GM21737 (cell line): Measurements from ENCODE around the gene GUK1.

Experiments used
- ATAC-seq: cut with Tn5 transposase; IDR thresholded peaks from one replicate; pipeline ENCODE4 v1.9.1; 2021; ENCODE audit warnings: mild to moderate bottlenecking, moderate library complexity; ENCODE audit not compliant: unreplicated experiment

The GUK1 gene

DNA sequence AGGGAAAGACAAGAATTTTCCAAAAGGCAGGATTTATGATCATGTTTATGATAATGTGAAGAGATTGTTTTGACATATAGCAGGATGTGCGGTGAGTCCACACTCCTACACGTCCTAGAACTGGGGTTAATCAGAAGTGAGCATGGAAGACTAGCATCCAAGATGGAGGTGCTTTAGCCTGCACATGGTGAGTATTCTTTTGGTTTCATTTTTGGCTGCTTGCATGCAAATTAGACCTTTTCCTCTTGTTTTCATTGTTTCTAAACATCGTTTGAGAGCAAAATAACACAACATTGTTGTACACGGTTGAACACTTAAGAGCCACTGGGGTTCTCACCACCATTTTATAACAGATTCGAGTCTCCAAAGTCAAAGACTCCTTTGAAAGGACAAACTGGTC, 14.9 kb upstream of the GUK1 start:
- no peak for ATAC-seq

DNA sequence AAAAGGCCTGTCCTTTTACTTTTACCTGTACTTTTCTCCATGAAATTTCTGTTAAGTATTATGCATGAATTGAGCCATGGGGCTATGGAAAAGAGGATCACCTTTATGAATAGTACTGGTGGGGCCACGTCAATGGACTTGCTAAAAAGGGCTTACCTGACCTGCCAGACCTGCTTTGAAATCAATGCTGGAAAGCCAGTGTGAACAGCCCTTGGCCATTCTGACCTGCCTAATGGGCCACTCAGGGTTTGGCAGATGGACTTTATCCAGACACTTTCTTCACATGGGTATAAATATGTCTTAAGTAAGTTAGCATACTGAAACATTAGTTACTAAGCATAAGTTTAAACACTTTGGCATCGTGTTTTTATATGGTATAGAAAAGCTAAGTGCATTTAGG, 8.3 kb upstream of the GUK1 start:
- no peak for ATAC-seq

DNA sequence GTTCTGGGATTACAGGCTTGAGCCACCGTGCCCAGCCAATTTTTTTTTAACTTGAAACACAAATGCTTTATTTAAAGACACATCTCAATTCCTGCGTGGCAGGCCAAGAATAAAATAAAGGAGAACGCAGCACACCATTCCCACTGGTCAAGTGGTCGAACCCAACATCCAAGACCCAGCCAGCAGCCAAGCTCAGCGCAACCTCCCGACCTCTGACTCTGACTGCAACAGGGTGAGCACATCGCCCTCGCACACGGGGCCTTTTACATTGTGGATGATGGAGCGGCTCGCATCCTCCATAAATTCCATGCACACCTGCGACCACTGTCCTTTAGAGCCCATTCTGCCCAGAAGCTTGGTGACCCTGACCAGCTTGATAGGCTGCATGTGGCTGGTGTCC, 5.5 kb upstream of the GUK1 start:
- ATAC-seq: no peak

DNA sequence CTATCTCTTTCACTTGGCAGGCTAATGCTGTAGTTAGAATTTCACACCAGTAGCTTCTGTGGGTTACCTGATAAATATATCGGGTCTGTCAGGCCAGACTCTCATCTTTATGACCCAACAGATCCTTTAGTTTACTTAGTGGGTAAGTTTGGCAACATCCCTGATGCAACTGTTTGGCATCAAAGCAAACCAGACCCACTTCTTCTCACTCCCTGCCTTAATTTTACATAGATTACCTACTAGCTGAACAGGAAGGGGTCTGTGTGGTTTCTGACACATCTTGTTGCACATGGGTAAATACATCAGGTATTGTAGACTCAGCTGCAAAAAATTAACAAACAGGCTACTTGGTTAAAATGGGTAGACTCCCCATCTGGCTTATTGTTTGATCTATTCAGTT, 3.2 kb upstream of the GUK1 start:
- ATAC-seq: no peak

DNA sequence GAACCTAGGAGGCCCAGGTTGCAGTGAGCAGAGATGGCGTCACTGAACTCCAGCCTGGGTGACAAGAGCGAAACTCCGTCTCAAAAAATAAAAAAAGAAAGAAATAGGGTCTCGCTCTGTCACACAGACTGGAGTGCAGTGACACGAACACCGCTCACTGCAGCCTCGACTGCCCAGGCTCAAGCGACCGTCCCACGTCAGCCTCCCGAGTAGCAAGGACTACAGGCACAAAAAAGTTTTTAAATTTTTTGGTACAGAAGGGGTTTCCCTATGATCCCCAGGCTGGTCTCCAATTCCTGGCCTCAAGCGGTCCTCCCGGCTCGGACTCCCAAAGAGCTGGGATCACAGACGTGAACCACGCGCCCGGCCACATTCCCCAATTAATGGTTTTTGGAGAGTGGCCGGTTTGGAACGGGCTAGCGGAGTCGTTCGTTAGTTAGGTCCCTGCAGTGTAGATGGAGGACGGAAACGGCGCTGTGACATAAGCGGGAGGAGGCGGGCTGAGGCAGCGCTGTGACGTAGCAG, 611 bp upstream of the GUK1 start:
- ATAC-seq: no peak

DNA sequence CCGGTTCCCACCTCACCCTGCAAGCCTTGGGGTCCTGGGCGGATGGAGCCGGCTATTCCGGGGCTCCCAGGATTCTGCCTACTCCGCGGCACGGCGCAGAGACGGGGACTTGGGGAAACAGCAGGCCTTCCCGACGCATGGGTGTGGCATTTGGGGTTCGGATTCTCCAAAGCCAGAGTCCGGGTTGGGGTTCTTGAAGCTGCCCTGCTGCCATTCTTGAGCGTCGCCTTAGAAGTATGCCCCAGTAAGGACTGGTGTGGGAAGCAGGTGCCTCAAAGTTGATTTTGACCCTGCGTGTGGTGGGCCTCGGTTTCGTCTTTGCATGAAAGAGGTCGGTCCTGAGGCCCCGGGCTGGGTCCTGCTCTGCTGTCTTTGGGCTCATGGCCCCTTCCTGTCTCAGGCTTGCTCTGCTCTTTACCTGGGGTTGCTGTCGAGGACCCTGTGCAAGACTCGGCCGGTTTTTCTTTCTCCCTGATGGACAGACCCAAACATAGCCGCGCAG, 696 bp downstream of the GUK1 start:
- no peak for ATAC-seq

DNA sequence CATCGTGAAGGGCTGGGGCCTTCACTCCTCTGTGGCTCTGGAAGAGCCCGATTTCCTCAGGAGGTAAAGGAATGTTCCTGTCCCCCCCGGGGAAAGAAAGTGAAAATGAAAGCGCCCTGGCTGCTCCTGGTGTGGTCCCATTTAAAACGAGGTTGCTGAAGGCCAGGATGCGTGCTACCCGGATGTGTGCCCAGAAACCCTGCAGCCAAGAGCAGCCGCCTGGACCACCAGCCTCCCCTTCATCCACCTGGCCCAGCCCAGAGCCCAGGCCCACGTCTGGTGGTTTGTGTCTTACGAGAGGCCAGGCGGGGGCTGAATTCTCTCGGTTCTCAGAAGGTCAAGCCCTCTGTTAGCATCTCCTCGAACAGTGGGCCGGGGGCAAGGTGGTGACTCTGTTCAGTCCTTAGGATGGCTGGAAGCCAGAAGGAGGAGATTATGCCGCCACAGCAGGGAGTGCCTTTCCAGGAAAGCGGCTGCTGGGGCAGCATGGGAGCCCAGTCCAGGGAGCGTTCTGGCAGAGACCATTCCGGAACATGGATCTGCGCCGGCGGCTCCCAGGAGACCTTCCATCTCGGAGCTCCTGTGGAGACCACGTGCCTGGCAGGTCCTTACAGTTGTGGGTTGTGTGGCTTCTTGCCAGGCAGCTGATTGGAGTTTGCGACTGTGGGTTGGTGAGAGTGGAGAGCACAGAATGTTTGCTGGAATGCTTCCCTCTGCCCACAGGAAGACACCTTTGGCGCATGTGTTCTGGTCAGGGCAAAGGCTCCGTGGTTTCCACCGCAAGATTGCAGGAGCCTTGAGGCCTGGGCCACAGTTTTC, 1.4 kb downstream of the GUK1 start:
- ATAC-seq: no peak

DNA sequence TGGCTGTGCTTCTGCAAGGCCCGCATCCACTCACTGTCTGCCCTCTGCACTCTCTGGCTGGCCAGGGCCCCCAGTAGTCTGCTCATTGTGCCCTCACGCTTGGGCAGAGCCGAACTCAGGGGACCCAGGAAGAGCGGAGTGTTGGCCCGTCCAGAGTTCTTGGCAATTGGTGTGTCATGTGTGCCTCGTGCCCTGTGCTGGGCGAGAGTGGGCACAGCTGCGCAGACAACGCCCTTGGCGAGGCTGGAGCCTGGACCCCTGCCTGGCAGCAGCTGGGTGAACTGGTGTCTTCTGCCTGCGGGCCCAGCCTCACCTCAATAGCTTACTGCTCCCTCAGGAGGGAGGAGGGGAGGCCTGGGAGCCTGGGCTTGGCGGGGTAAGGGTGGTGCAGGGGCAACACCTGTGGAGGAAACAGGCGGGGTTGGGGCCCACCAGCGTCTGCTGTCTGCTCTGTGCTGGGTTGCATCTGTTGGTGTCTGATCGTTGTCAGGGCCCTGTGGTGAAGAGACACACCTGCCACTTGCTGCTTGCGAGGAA, 2.1 kb downstream of the GUK1 start:
- no peak for ATAC-seq

DNA sequence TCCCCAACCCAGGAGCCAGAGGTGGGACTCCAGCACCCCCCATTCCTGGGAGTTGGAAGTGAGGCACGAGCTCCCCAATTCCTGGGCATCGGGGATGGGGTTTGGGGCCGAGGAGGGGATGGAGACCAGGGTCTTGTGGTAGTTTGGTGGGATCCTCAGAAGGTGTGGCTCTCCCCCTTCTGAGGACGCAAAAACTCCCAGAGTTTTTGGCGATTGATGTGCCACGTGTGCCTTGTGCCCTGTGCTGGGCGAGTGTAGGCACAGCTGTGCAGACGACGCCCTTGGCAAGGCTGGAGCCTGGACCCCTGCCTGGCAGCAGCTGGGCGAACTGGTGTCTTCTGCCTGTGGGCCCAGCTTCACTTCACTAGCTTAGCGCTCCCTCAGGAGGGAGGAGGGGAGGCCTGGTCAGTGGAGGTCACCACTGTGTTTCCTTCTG, 2.6 kb downstream of the GUK1 start:
- ATAC-seq: no peak

DNA sequence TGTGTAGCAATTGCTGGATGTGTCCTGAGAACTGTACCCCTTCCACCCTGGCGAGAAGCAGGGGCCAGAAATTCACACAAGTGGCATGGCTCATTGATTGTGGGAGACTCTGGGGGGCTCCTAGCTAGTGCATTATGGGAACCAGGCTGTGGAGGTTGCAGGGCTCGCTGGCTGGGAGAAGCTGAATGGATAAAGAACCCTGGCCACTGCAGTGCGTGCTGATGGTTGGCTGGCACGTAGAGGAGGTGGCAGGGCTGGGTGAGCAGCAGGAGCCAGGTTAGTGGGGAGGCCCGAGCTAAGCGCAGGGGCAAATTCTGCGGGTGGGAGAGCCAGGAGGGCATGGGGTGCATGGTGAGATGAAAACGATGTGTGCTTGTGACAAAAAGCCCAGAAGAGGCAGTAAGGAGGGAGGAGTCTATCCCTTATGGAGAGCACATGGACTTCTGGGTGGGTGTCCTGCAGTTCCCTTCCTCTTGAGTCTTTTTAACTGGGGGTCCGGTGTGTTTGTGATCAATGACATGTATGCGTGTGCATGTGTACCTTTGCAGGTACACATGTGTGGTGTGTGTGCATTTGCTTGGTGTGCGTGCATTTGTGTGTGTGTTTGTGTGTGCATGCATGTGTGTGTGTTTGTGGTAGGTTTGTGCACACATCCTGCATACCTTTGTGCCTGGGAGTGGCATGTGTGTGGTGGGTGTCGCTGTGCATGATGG, 3.6 kb downstream of the GUK1 start:
- ATAC-seq: no peak

DNA sequence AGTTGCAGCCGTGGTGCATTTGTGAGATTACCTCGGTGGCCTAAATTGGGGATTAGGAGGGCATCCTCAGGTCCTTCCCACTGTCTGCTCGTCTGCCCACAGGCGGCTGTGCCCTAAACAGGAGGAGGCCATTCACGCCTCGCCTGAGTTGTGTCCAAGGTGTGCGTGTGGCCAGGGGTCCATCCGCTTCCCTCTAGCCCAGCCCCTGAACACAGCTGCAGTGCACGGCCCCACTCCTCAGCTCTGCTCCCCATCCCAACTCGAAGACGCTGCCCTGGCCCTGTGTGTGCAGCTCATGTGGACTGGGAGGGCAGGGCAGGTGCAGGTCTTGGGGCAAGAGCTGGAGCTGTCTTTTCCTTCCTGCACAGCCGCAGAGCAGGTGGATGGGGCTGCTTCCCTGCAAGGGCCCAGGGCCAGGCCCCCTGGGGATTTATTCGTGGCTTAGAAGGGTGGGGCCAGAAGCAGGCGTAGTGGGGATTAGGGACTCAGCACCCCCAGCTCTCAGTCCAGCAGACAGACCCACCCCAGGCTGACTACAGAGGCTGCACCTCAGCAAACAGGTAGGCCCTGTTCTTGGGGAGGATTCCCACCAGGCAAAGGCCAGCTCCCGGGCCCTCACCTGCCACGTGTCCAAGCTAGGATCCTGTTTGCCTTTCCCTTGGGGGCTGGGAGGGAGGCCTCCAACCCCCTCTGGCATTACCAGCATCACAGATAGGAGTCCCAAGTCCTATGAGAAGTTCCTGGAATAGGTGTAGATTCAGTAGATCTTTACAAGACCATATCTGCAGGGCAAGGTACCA, 4.3 kb downstream of the GUK1 start:
- ATAC-seq: no peak

DNA sequence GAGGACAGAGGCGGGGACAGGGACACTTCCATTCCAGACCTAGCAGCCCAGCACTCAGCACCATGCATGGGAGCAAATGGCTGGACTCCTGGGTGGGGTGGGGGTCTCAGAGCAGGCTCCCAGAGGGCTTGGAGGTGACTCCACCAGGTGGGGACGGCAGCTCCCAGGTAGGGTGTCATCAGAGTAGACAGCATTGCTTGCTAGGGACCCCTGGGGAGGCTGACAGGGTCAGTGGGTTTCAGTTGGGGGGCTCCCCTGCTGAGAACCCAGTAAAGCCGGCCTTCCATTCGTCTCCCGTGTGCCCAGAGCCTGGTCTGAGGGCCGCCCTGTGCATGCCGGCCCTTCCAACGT, 4.9 kb downstream of the GUK1 start:
- no peak for ATAC-seq

DNA sequence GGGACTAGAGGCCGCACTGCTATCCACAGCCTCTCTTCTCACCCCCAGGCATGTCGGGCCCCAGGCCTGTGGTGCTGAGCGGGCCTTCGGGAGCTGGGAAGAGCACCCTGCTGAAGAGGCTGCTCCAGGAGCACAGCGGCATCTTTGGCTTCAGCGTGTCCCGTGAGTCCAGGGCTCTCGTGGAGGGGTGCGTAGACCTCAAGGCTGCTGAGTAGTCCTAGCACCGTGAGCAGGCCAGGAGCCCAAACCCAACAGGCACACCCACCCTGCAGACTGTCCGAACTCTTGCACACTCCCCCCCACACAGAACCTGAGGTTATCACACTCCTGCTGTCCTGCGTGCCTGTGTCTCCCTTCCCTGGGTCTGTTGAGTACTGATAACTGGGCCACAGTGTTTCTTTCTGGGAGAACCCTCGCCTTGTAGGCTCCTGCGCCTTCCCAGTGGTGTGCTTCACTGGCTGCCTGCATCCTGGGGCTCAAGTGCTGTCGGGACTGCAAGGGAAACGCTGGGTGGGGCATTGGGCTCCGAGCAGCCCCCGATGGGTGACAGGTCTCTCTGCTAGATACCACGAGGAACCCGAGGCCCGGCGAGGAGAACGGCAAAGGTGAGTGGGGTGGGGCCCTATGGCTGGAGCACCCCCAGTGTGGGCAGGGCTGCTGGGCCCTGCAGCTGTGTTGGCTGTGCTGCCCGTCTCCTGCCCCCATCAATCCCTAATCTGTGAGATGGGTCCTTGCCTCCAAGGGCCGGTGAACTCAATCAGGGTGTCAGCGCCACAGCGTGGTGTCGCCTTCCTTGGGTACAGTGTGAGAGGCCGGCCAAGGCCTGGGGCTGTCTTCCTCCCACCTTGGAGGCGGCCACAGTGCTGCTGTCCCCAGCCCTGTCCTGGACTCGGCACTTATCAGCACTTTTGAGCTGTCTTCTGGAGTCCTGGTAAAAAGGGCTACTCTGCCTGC, 5.7 kb downstream of the GUK1 start:
- no peak for ATAC-seq

DNA sequence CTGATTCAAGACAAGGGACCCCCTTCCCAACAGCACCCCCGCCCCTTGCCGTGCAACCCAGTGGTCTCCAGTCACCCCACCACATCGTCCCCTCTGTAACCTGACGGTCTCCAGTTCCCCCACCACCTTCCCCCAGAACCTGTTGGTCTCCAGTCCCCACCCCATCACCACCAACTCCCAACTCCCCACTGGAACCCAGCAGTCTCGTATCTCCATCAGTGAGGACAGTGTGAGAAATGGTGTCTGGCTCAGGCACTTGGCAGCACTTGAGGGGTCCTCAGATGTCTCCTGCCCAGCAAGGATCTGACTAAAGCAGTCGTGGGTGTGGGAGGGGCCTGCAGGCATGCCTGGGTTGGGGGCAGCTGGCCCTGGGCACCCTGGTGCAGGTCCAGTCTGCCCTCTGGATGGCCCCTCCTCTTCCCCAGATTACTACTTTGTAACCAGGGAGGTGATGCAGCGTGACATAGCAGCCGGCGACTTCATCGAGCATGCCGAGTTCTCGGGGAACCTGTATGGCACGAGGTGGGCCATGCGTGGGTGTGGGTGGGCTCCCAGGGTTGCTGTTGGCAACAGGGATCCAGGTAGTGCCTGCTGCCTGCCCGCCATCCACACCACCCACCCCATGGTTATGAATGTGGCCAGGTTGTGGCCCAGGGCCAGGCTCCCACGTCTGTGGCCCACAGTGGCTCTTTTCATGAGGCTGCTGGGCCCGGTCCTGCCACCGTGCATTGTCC, 6.5 kb downstream of the GUK1 start:
- ATAC-seq: no peak

DNA sequence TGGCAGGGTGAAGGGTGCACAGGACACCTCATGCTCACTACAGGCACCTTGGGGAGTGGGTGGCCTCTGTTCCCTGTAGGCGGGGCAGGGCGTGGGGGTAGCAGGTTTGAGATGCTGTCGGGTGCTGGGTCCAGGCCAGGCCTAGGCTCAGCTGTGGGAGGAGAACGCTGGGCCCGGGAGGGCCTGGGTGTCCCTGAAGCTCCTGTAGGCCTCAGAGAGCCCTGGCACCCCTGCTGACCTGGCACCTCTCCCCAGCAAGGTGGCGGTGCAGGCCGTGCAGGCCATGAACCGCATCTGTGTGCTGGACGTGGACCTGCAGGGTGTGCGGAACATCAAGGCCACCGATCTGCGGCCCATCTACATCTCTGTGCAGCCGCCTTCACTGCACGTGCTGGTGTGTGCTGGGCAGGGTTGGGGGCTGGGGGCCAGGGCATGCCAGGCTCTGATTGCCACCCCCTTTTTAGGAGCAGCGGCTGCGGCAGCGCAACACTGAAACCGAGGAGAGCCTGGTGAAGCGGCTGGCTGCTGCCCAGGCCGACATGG, 7.1 kb downstream of the GUK1 start:
- ATAC-seq: no peak

DNA sequence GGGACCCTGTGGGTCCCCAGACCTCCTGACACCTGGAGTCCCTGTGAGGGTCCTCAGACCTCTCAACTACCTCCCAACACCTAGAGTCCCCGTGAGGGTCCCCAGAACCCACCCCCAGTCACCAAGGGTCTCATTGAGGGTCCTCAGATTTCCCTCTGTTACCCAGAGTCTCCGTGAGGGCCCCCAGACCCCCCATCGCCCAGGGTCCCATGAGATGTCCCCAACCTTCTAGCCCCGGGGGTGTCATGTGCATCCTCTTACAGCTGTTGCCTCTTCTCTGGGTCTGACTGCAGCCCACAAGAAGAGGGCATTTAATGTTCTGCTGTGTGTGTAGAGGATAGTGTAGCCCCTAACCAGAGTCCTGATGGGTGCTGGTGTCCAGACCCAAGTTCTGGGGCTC, 7.7 kb downstream of the GUK1 start:
- no peak for ATAC-seq

DNA sequence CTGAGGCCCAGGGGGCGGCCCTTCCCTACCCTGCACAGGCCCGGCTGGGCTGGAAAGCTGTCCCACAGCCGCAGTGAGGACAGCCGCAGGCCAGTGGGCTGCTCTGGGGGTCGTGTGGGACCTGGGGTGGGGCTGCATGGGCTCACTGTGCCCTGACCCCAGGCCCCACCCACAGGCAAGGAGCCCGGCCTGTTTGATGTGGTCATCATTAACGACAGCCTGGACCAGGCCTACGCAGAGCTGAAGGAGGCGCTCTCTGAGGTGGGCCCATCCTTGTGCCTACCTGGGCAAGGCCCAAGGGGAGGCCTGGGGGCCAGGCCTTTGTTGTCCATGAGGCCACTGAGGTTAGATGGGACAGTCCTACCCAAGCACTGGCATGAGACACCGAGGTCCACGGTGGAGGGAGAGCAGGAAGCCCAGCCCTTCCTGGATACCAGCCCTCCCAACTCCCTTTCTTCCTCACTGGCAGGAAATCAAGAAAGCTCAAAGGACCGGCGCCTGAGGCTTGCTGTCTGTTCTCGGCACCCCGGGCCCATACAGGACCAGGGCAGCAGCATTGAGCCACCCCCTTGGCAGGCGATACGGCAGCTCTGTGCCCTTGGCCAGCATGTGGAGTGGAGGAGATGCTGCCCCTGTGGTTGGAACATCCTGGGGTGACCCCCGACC, 8.2 kb downstream of the GUK1 start:
- ATAC-seq: no peak

DNA sequence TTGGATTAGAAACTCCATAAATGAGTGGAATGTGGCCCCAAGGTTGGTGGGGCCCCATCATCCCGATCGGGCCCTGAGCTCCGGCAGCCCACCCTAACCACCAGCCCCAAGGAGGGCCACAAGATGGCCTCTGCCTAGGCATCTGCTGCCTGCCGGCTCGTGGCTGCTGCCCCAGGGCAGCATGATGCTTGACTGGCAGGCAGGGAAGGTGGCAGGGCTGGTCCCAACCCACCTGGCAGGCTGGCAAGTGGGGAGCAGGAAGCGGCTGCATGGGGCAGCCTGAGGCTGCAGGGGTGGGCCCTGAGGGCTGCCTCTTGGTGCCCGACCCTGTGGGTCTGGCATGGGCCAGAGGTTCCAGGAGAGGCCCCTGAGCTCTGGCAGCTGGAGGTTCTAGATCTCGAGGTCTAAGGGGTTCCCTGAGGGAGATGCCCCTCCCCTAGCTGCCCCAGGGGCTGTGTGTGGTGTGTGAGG, 8.9 kb downstream of the GUK1 start:
- no peak for ATAC-seq
